ENCODE results near the gene SLC36A3. TPM values are rescaled to one million over a fixed set of nuclear protein-coding genes. Genes with fewer than 3 reads are reported as not detected.
A peak's percentile ranks its signal among the peaks of the same experiment; 100 is the strongest.

The SLC36A3 gene
- total RNA-seq, 4 donors from 2014 or later: not detected

DNA sequence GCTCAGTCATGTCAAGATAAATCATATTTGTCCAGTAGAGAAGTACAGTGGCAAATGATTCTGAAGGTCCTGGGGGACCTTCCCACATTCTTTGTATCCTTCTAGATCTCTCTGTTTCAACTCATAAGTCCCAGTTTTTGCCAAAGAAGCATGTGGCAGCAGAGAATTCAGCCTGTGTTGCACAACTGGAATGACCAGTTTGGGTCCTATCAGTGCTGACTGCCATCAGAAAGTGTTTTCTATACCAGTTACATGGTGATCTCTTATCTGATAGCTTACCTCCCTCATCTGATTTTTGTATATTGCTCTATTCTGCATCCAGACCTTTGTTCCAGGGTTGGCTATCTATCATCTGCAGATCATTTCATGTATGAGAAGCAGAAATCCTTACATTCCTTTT, 28.9 kb downstream of the SLC36A3 start:
- DNase-seq: no peak
- Histone ChIP-seq H3K36me3 (peaks cover 0 to 21% (median 1%) of the 10 kb centered on the region in 3 donors), H3K27ac (peak overlapping the region in 1 of 4 donors; percentile 7), H3K27me3 (no peaks in the 10 kb centered on the region), H3K4me3 (no peak overlapping the region), H3K9me3 (no peaks in the 10 kb centered on the region), H3K4me1 (peaks cover 0 to 15% (median 0%) of the 10 kb centered on the region in 3 donors)
- intact Hi-C loops (cut with DNase I): no loop called here
- TF ChIP-seq, protein P1, sequence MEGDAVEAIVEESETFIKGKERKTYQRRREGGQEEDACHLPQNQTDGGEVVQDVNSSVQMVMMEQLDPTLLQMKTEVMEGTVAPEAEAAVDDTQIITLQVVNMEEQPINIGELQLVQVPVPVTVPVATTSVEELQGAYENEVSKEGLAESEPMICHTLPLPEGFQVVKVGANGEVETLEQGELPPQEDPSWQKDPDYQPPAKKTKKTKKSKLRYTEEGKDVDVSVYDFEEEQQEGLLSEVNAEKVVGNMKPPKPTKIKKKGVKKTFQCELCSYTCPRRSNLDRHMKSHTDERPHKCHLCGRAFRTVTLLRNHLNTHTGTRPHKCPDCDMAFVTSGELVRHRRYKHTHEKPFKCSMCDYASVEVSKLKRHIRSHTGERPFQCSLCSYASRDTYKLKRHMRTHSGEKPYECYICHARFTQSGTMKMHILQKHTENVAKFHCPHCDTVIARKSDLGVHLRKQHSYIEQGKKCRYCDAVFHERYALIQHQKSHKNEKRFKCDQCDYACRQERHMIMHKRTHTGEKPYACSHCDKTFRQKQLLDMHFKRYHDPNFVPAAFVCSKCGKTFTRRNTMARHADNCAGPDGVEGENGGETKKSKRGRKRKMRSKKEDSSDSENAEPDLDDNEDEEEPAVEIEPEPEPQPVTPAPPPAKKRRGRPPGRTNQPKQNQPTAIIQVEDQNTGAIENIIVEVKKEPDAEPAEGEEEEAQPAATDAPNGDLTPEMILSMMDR (IDR thresholded peaks at IDR 0.05): no peak
- TF ChIP-seq POLR2A (IDR thresholded peaks at IDR 0.05): no peak

DNA sequence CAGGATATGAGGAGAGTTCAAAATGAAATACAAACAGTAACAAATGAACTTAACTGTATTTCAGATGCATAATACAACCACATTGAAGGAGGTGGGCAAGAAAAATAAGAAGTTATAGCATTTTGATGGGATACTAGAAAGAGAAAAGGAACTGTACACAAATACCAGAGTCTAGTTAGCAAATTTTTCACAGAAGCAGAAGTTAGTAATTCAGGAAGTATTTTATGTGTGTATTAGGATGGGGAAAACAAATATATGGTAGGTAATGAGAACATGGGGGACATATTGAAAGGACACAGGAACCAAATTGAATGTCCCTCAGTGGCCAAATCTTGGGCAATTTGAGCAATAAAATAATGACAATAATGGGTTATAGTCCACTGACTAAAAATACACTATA, 32.2 kb downstream of the SLC36A3 start:
- intact Hi-C loops (cut with DNase I): no loop called here
- no peak overlapping the region for H3K4me3 ChIP-seq
- peaks cover 0 to 54% (median 21%) of the 10 kb centered on the region in 3 donors for H3K36me3 ChIP-seq
- H3K27ac ChIP-seq: no peak overlapping the region
- H3K9me3 ChIP-seq: no peaks in the 10 kb centered on the region
- peaks cover 0 to 15% (median 0%) of the 10 kb centered on the region in 3 donors for H3K4me1 ChIP-seq
- no peak for DNase-seq
- no peaks in the 10 kb centered on the region for H3K27me3 ChIP-seq
- TF ChIP-seq, protein P1 (IDR thresholded peaks at IDR 0.05): no peak
- no peak for TF ChIP-seq POLR2A (IDR thresholded peaks at IDR 0.05)

DNA sequence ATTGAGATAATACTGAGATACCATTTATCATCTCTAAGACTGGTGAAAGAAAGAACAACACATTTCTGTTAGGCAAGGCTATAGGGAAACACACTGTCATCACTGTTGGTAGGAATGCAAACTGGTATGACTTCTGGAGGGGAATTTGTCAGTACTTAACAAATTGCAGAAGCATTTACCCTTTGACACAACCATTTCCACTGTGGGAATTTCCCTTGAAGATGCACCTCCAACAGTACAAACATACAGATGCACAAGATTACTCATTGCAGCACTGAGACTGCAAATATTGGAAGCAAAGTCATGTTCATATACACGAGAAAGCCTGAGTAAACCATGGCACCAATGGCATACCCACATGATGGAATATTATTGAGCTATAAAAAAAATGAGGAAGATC, 33.0 kb downstream of the SLC36A3 start:
- no peaks in the 10 kb centered on the region for H3K27me3 ChIP-seq
- H3K4me3 ChIP-seq: no peak overlapping the region
- TF ChIP-seq, protein P1 (IDR thresholded peaks at IDR 0.05): no peak
- TF ChIP-seq POLR2A (IDR thresholded peaks at IDR 0.05): no peak
- H3K27ac ChIP-seq: no peak overlapping the region
- H3K4me1 ChIP-seq: peaks cover 0 to 15% (median 0%) of the 10 kb centered on the region in 3 donors
- DNase-seq: no peak
- intact Hi-C loops (cut with DNase I): no loop called here
- no peaks in the 10 kb centered on the region for H3K9me3 ChIP-seq
- 21 to 43% methylated on average over 1 of the region's 1 CpG for WGBS, 2 donors
- peaks cover 0 to 62% (median 21%) of the 10 kb centered on the region in 3 donors for H3K36me3 ChIP-seq

GRCh38 chr5:151267491-151268260, 35.9 kb downstream of the SLC36A3 start:
- TF ChIP-seq, protein P1 (IDR thresholded peaks at IDR 0.05): no peak
- no peak for TF ChIP-seq POLR2A (IDR thresholded peaks at IDR 0.05)
- H3K4me1 ChIP-seq: peaks cover 5 to 28% (median 14%) of the 10 kb centered on the region in 3 donors
- no peak for DNase-seq
- no peak overlapping the region for H3K4me3 ChIP-seq
- H3K27ac ChIP-seq: no peak overlapping the region
- peaks cover 0 to 73% (median 21%) of the 10 kb centered on the region in 3 donors for H3K36me3 ChIP-seq
- H3K27me3 ChIP-seq: no peaks in the 10 kb centered on the region
- 92 to 95% methylated on average over 11 of the region's 11 CpGs for WGBS, 2 donors
- no peaks in the 10 kb centered on the region for H3K9me3 ChIP-seq
- intact Hi-C loops (cut with DNase I): no loop called here

GRCh38 chr5:151264113-151264512, 39.5 kb downstream of the SLC36A3 start:
- 0 to 30% methylated on average over 1 of the region's 1 CpG for WGBS, 2 donors
- H3K36me3 ChIP-seq: peaks cover 0 to 78% (median 23%) of the 10 kb centered on the region in 3 donors
- TF ChIP-seq, protein P1 (IDR thresholded peaks at IDR 0.05): peak in 1 of 6 experiments; percentile 47
- peak in 1 of 4 donors; percentile 26 for TF ChIP-seq POLR2A (IDR thresholded peaks at IDR 0.05)
- intact Hi-C loops (cut with DNase I): no loop called here
- peak overlapping the region; percentile 65 to 93 (median 86) for H3K27ac ChIP-seq
- DNase-seq: no peak
- no peaks in the 10 kb centered on the region for H3K9me3 ChIP-seq
- H3K4me1 ChIP-seq: peaks cover 5 to 45% (median 14%) of the 10 kb centered on the region in 3 donors
- H3K27me3 ChIP-seq: no peaks in the 10 kb centered on the region
- no peak overlapping the region for H3K4me3 ChIP-seq
